ENCODE results near the gene PPP6R3.

DNA sequence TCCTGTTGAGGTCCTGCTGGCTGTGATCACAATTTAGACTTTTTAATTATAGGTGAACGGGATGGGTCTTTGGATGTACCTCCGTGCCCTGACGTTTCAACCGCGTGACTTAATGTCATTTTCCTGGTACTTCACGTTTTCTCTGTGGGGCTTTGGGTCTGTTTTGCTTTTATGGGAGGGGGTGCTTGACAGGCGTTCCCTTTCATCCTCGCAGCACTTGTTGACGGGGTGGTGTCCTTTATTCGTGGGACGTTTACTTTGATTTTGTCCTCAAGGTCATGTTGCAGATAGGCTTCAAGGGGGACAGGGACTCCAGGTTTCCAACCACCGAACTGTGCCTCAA, 994 bp downstream of the PPP6R3 start:
- TF ChIP-seq, protein P1, sequence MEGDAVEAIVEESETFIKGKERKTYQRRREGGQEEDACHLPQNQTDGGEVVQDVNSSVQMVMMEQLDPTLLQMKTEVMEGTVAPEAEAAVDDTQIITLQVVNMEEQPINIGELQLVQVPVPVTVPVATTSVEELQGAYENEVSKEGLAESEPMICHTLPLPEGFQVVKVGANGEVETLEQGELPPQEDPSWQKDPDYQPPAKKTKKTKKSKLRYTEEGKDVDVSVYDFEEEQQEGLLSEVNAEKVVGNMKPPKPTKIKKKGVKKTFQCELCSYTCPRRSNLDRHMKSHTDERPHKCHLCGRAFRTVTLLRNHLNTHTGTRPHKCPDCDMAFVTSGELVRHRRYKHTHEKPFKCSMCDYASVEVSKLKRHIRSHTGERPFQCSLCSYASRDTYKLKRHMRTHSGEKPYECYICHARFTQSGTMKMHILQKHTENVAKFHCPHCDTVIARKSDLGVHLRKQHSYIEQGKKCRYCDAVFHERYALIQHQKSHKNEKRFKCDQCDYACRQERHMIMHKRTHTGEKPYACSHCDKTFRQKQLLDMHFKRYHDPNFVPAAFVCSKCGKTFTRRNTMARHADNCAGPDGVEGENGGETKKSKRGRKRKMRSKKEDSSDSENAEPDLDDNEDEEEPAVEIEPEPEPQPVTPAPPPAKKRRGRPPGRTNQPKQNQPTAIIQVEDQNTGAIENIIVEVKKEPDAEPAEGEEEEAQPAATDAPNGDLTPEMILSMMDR (conservative IDR thresholded peaks at IDR 0.05; ENCODE audit: low read length): no peak
- no peak for TF ChIP-seq EZH2phosphoT487 (IDR thresholded peaks at IDR 0.05; ENCODE audit: borderline replicate concordance)

Data from Loucy (cell line).